ENCODE measurements around the gene FYB1. TPM values are rescaled to one million over a fixed set of nuclear protein-coding genes. Genes with fewer than 3 reads are reported as not detected.

Gene FYB1
- total RNA-seq, 1 experiment from 2014 or later = not detected

- Histone ChIP-seq H3K27me3 (ENCODE audit: insufficient read depth, low read length) (no peaks in the 10 kb centered on the region), H3T11ph (ENCODE audit: low read length) (no peak overlapping the region), H3K79me2 (ENCODE audit: insufficient read depth, low read length) (no peaks in the 10 kb centered on the region), H2AFZ (ENCODE audit: low read length) (no peak overlapping the region), H2AK5ac (ENCODE audit: insufficient read length, low read length) (no peak overlapping the region), H3K27ac (ENCODE audit: insufficient read length, low read depth, low read length) (no peak overlapping the region), H3K4ac (ENCODE audit: low read depth, low read length) (no peak overlapping the region), H3K9me3 (ENCODE audit: control insufficient read depth, low read depth, low read length) (no peaks in the 10 kb centered on the region), H3K56ac (ENCODE audit: insufficient read length, low read depth, low read length) (no peak overlapping the region), H4K5ac (ENCODE audit: insufficient read length, low read depth, low read length) (no peak overlapping the region), H3K18ac (ENCODE audit: insufficient read length, low read depth, low read length) (no peak overlapping the region), H4K91ac (ENCODE audit: insufficient read length, low read depth, low read length) (no peak overlapping the region), H3K23me2 (ENCODE audit: insufficient read length, low read depth, low read length, poor library complexity, severe bottlenecking) (no peaks in the 10 kb centered on the region), H2BK20ac (ENCODE audit: low read depth, low read length, poor library complexity, severe bottlenecking) (no peak overlapping the region), H2BK120ac (ENCODE audit: low read depth, low read length, poor library complexity, severe bottlenecking) (no peak overlapping the region), H4K20me1 (ENCODE audit: control insufficient read depth, insufficient read depth, insufficient read length) (no peaks in the 10 kb centered on the region), H4K8ac (replicated peaks; ENCODE audit: insufficient read length, low read depth, low read length) (no peak overlapping the region), H2BK15ac (ENCODE audit: low read depth, low read length) (no peak overlapping the region), H3K14ac (ENCODE audit: insufficient read depth, low read length) (no peak overlapping the region), H2BK12ac (ENCODE audit: insufficient read length, low read depth, low read length) (no peak overlapping the region), H3K4me1 (ENCODE audit: insufficient read depth, low read length) (no peaks in the 10 kb centered on the region), H2BK5ac (ENCODE audit: insufficient read length, low read length) (no peak overlapping the region), H3K4me2 (ENCODE audit: insufficient read depth, insufficient read length, low read length) (no peak overlapping the region), H3K9ac (ENCODE audit: extremely low read depth, insufficient read length, low read length) (no peak overlapping the region), H3K79me1 (ENCODE audit: insufficient read depth, low read depth, low read length, poor library complexity, severe bottlenecking) (no peaks in the 10 kb centered on the region), H3K23ac (ENCODE audit: insufficient read length, low read depth, low read length) (no peak overlapping the region)
- no peaks in the 10 kb centered on the region for H3K4me1 Mint-ChIP-seq
- no peaks in the 10 kb centered on the region for H3K9me3 Mint-ChIP-seq
- TF ChIP-seq CTCF (conservative IDR thresholded peaks at IDR 0.05) = no peak
- no peak overlapping the region for H3K4me3 Mint-ChIP-seq
- DNase-seq = no peak
- no peaks in the 10 kb centered on the region for H3K36me3 Mint-ChIP-seq (ENCODE audit: insufficient read depth in 1 of 3, low read depth in 3 of 3)
- no peaks in the 10 kb centered on the region for H3K27me3 Mint-ChIP-seq (ENCODE audit: low read depth)
- no CpG with 5 or more reads among the region's 3 CpGs for WGBS (ENCODE audit: extremely low coverage, insufficient read length, low lambda C conversion rate)
- no peak overlapping the region for H3K27ac Mint-ChIP-seq
Observed at GRCh38 chr5:39108987-39109386, 110.4 kb downstream of the FYB1 start.

Data from H9 (cell line).